GM12878 (cell line): Measurements from ENCODE around the gene ZNF581.

Experiments used
- EZH2 ChIP-seq: IDR thresholded peaks from 2 replicates; pipeline ENCODE4 v1.6.1; 2012; ENCODE audit warnings: low read depth, mild to moderate bottlenecking, control low read depth, inconsistent platforms, low read length, borderline replicate concordance; ENCODE audit not compliant: control insufficient read depth
- RCOR1 ChIP-seq: conservative IDR thresholded peaks from 2 replicates; pipeline ENCODE4 v1.6.1; 2012; ENCODE audit warnings: low read depth, low read length, improper control_type of control experiment
- ZBTB40 ChIP-seq: fragments of 450-650 bp; IDR thresholded peaks from 2 replicates; pipeline ENCODE4 v1.6.1; 2016; ENCODE audit warnings: mild to moderate bottlenecking, moderate library complexity, borderline replicate concordance
- TF ChIP-seq, protein P1 (sequence below), 3 experiments: IDR thresholded peaks in 2 of 3; conservative IDR thresholded peaks in 1 of 3; 2 replicates each; pipeline ENCODE4 v1.5.1; 2011; ENCODE audit warnings: low read depth in 3 of 3, low read length in 3 of 3, mild to moderate bottlenecking in 3 of 3, control low read depth in 2 of 3, moderate library complexity in 2 of 3, inconsistent platforms in 1 of 3, mixed read lengths in 1 of 3; ENCODE audit not compliant: control insufficient read depth in 2 of 3, insufficient read depth in 1 of 3; ENCODE audit errors: extremely low read depth in 1 of 3

DNA sequence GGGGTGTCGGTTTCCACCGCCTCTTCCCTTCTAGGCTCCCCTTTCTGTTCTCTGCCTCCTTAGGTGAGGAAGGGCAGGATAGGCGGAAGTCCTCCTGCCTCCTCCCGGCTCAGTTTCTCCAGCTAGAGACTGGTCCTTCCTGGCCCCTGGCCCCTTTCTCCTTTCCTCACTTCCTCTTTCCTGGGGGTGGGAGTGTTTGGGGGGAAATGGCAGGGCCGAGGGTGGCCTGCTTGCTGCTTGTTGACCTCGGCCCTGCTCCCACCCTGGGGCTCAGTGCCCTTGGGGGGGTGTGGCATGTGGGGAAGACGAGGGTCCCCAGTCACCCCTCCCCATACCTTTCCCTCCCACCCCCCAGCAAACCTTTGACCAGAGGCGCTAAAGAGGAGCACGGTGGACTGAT, 16.4 kb downstream of the ZNF581 start:
- no peak for TF ChIP-seq EZH2
- TF ChIP-seq, protein P1, sequence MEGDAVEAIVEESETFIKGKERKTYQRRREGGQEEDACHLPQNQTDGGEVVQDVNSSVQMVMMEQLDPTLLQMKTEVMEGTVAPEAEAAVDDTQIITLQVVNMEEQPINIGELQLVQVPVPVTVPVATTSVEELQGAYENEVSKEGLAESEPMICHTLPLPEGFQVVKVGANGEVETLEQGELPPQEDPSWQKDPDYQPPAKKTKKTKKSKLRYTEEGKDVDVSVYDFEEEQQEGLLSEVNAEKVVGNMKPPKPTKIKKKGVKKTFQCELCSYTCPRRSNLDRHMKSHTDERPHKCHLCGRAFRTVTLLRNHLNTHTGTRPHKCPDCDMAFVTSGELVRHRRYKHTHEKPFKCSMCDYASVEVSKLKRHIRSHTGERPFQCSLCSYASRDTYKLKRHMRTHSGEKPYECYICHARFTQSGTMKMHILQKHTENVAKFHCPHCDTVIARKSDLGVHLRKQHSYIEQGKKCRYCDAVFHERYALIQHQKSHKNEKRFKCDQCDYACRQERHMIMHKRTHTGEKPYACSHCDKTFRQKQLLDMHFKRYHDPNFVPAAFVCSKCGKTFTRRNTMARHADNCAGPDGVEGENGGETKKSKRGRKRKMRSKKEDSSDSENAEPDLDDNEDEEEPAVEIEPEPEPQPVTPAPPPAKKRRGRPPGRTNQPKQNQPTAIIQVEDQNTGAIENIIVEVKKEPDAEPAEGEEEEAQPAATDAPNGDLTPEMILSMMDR (IDR thresholded peaks at IDR 0.05 in 2 of 3, conservative IDR thresholded peaks at IDR 0.05 in 1 of 3; ENCODE audit: control insufficient read depth in 2 of 3, extremely low read depth in 1 of 3, insufficient read depth in 1 of 3, low read depth in 3 of 3, low read length in 3 of 3), result no peak
- no peak for TF ChIP-seq RCOR1
- TF ChIP-seq ZBTB40, result no peak
